Panc1 (cell line): Measurements from ENCODE around the gene GIMAP6.

Experiments used
- POLR2AphosphoS5 ChIP-seq: IDR thresholded peaks from 2 replicates; pipeline ENCODE4 v1.6.1; 2012; ENCODE audit warnings: mild to moderate bottlenecking, low read depth, low read length, moderate library complexity
- SIN3A ChIP-seq: IDR thresholded peaks from 2 replicates; pipeline ENCODE4 v1.6.1; 2012; ENCODE audit warnings: low read depth, mild to moderate bottlenecking, low read length, moderate library complexity, borderline replicate concordance; ENCODE audit not compliant: insufficient read depth
- TCF7L2 ChIP-seq: IDR thresholded peaks from 2 replicates; pipeline ENCODE4 v1.6.1; 2011; ENCODE audit warnings: mild to moderate bottlenecking, low read depth, low read length, inconsistent platforms
- TF ChIP-seq, protein P1 (sequence below): fragments of 450-650 bp; IDR thresholded peaks from 2 replicates; pipeline ENCODE4 v1.5.1; 2017; ENCODE audit warnings: mild to moderate bottlenecking
- TF ChIP-seq, protein P2 (sequence below), 2 experiments: IDR thresholded peaks; 2 replicates each; pipeline ENCODE4 v1.6.1; 2011 to 2012; ENCODE audit warnings: low read depth in 2 of 2, control low read depth in 1 of 2, low read length in 1 of 2, mild to moderate bottlenecking in 1 of 2, moderate library complexity in 1 of 2; ENCODE audit not compliant: insufficient read depth in 1 of 2

- TF ChIP-seq, protein P1, sequence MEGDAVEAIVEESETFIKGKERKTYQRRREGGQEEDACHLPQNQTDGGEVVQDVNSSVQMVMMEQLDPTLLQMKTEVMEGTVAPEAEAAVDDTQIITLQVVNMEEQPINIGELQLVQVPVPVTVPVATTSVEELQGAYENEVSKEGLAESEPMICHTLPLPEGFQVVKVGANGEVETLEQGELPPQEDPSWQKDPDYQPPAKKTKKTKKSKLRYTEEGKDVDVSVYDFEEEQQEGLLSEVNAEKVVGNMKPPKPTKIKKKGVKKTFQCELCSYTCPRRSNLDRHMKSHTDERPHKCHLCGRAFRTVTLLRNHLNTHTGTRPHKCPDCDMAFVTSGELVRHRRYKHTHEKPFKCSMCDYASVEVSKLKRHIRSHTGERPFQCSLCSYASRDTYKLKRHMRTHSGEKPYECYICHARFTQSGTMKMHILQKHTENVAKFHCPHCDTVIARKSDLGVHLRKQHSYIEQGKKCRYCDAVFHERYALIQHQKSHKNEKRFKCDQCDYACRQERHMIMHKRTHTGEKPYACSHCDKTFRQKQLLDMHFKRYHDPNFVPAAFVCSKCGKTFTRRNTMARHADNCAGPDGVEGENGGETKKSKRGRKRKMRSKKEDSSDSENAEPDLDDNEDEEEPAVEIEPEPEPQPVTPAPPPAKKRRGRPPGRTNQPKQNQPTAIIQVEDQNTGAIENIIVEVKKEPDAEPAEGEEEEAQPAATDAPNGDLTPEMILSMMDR = no peak
- TF ChIP-seq POLR2AphosphoS5 = no peak
- TF ChIP-seq, protein P2, sequence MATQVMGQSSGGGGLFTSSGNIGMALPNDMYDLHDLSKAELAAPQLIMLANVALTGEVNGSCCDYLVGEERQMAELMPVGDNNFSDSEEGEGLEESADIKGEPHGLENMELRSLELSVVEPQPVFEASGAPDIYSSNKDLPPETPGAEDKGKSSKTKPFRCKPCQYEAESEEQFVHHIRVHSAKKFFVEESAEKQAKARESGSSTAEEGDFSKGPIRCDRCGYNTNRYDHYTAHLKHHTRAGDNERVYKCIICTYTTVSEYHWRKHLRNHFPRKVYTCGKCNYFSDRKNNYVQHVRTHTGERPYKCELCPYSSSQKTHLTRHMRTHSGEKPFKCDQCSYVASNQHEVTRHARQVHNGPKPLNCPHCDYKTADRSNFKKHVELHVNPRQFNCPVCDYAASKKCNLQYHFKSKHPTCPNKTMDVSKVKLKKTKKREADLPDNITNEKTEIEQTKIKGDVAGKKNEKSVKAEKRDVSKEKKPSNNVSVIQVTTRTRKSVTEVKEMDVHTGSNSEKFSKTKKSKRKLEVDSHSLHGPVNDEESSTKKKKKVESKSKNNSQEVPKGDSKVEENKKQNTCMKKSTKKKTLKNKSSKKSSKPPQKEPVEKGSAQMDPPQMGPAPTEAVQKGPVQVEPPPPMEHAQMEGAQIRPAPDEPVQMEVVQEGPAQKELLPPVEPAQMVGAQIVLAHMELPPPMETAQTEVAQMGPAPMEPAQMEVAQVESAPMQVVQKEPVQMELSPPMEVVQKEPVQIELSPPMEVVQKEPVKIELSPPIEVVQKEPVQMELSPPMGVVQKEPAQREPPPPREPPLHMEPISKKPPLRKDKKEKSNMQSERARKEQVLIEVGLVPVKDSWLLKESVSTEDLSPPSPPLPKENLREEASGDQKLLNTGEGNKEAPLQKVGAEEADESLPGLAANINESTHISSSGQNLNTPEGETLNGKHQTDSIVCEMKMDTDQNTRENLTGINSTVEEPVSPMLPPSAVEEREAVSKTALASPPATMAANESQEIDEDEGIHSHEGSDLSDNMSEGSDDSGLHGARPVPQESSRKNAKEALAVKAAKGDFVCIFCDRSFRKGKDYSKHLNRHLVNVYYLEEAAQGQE (IDR thresholded peaks at IDR 0.05; ENCODE audit: insufficient read depth in 1 of 2, low read depth in 2 of 2, low read length in 1 of 2) = no peak
- no peak for TF ChIP-seq TCF7L2
- no peak for TF ChIP-seq SIN3A
These were observed 44.6 kb downstream of the GIMAP6 start for GRCh38 chr7:150587551-150587950.
